Suppressor macrophage (primary cell): ENCODE data around the gene PPP1R15A.
"Not testable (repeated sequence)": the region's sequence is repeated elsewhere in the genome, so short reads cannot be mapped to it uniquely, and the experiment has no call there.

Experiments used
- DNase-seq, 4 experiments: peaks; one replicate each; pipeline ENCODE4 v3.0.0-alpha.2; 2020 to 2022

Gene PPP1R15A

GRCh38 chr19:48915757-48916156, 43.5 kb downstream of the PPP1R15A start:
- DNase-seq: no peak

- DNase-seq: no peak
Measured at GRCh38 chr19:48918071-48918470, 45.9 kb downstream of the PPP1R15A start.

- DNase-seq: peak in 1 of 4 experiments; percentile 32
Measured at GRCh38 chr19:48918801-48919247, 46.6 kb downstream of the PPP1R15A start.

- not testable (repeated sequence) for DNase-seq
Measured at GRCh38 chr19:48919271-48919670, 47.0 kb downstream of the PPP1R15A start.

GRCh38 chr19:48920949-48921348, 48.7 kb downstream of the PPP1R15A start:
- DNase-seq: no peak

GRCh38 chr19:48921721-48922500, 49.7 kb downstream of the PPP1R15A start:
- DNase-seq: no peak

- no peak for DNase-seq
Measured at GRCh38 chr19:48922548-48923490, 50.6 kb downstream of the PPP1R15A start.

DNA sequence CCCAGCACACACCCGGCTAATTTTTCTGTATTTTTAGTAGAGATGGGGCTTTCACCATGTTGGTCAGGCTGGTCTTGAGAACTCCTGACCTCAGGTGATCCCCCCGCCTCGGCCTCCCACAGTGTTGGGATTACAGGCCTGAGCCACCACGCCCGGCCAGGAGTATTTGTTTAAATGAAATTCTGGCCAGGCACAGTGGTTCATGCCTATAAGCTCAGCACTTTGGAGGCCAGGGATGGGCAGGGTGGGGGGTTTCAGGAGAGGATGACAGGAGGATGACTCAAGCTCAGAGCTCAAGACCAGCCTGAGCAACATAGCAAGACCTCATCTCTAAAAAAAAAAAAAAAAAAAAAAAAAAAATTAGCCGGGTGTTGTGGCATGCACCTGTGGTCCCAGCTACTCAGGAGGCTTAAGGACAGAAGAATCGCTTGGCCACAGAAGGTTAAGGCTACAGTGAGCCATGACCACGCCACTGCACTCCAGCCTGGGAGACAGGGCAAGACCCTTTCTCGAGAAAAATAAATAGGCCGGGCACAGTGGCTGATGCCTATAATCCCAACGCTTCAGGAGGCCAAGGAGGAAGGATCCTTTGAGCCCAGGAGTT, 53.1 kb downstream of the PPP1R15A start:
- peak in 1 of 4 experiments; percentile 49 for DNase-seq
